Right kidney (tissue), 1 donor: ENCODE measurements around the gene NXN.
A peak's percentile ranks its signal among the peaks of the same experiment; 100 is the strongest.
"Not testable (repeated sequence)": the region's sequence is repeated elsewhere in the genome, so short reads cannot be mapped to it uniquely, and the experiment has no call there.

ENCODE experiments used
- DNase-seq: peaks from one replicate; pipeline ENCODE4 v3.0.0-alpha.2; 2016

NXN gene

DNA sequence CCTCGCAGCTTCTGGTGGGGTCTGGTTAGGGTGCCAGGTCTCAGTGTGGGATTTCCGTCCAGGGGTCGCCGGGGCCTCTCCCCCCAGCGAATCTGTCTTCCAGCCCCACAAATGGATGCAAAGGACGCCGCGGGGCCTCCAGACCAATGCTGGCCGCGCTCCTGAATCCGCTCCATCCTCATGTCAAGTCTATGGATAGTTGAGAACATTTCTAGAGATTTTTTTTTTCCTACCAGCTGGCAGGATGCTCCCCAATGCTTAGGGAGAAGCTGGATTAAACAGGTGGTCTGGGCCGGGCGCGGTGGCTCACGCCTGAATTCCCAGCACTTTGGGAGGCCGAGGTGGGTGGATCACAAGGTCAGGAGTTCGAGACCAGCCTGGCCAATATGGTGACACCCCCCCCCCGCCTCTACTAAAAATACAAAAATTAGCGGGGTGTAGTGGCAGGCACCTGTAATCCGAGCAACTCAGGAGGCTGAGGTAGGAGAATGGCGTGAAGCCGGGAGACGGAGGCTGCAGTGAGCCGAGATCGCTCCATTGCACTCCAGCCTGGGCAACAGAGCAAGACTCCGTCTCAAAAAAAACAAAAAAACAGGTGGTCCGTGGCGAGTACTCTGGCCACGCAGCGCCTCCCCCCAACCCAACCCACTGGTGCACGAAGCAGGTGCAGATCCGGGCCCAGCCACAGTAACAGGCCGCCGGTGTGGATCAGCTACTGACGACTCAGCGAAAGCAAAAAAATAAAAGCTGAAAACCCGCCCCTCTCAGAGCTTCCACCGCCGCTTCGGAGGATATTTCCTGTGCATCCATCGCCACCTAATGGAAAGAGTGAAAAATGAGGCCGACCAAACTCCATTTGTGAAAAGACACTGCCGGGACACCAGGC lies 1.1 kb upstream of the NXN start:
- DNase-seq: peak; percentile 78

DNA sequence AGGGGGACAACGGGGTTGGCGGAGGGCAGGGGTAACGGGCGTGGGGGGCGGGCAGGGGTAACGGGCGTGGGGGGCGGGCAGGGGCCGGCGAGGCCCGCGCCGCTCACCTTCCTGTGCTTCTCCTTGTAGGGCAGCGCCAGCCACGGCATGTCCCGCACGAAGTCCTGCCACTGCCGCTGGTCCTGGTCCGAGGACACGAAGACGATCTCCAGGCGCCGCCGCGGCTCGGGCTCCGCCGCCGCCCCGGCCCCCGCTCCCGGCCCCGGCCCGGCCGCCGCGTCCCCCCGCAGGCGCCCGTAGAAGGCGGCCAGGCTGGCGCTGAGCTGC lies 401 bp downstream of the NXN start:
- no peak for DNase-seq

DNA sequence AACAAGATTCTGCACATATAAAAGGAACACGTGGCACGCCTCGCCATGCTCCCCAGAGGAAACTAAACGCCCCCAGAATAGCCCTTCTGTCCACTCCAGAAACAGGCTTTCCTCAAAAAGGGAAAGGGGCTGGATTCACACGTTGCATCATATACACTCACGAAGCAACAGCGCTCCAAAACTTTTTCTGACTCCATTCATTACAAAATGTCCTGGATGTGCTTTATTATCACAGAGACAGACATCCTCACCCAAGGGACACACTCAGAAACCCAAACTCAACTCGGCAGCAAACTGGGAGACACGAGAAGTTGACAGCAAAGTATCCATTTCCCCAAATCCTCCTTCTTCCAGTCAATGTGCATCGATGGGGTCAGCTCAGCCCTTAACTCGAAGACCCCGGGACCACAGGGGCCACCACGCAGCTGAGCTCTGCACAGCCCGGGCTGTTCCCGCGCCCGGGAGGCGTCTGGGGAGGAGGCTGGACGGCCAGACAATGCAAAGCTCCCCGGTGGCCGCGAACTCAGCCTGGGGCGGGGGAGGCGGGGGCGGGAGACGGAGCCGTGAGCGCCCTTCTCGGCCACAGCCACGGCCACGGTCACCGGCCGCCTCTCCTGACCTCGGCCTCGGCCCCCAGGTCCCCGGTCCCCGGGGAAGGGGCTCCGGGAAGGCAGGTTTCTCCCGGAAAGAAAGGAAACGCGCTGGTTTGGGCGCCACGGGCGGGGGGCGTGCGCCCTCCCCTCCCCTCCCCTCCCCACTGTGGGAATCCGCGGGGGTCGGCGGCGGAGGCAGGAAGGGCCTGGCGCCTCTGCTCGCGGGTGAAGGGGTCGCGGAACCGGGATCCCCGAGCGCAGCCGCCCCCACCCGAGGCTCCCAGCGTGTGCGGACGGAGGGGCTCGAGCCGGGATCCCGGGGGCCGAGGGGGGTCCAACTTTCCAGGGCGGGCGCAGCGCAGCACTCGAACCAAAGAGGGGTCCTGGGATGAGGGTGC lies 1.2 kb downstream of the NXN start:
- DNase-seq: peak; percentile 74

DNA sequence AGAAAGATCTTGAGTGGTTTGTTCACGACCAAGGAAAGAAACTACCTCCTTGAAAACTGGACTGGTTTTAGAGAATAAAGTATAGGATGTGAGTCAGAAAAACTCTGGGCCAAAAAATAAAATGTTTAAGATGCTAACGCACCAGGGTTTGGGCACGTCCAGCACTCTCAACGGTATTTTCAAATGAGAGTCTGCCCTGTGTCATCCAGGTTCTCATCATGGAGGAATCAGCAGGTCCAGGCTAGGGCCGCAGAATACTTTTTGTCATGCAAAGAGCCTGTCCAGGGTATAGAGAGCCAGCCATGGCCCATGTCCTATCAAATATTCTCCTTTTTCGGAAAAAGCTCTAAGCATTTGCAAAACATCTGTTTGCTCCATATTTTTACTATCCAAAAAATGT lies 2.4 kb downstream of the NXN start:
- no peak for DNase-seq

DNA sequence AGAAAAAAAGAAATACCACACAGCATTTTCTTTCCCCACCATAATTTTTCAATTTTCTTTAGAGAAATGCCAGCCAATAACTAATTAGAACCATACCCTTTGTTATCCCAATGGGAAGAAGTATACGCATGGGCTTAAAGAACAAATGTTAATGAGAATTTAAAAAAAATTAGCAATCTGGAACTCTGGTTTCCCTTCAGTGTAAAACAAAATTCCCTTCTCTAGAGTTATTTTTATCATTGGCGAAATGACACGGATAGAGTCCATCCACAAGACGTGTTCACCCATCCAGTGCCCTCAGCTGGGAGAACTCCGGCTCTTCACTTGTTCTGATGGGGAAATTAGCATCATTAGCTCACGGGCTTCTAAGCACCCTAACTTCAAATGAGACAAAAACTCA lies 3.3 kb downstream of the NXN start:
- DNase-seq: no peak

DNA sequence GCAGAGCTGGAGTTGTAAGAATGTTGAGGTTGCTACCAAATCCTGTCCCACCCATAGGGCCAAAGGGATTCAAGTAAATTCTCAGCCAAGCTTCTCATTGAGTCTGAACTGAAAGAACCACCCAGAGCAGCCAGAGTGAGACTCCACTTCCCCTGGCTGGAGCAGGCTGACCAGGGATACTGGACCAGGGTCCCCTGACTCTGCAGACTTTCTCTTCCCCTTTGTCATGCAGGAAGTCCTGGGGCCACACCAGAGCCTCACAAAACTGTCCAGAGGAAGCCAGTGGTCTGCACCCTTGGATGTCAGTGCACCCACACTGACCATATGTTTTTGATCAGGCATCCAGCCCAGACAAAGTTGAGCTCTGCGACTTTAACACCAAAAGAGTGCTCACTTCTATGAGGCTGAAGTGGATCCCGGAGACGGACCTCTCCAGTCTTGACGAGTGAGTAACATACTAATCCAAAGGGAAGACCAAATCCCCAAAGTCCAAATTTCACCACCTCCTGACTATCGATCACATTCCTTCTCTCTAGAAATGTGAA lies 4.1 kb downstream of the NXN start:
- no peak for DNase-seq

DNA sequence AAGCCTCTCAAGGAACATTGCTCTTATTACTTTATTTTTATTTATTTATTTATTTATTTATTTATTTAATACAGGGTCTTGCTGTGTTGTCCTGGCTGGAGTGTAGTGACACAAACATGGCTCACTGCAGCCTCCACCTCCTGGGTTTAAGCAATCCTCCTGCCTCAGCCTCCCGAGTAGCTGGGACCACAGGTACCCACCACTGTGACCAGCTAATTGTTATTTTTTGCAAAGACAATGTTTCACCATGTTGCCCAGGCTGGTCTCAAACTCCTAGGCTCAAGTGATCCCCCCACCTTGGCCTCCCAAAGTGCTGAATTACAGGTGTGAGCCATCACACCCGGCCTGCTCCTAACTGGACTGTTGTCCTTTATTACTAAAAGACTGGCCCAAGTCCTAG lies 4.8 kb downstream of the NXN start:
- not testable (repeated sequence) for DNase-seq

DNA sequence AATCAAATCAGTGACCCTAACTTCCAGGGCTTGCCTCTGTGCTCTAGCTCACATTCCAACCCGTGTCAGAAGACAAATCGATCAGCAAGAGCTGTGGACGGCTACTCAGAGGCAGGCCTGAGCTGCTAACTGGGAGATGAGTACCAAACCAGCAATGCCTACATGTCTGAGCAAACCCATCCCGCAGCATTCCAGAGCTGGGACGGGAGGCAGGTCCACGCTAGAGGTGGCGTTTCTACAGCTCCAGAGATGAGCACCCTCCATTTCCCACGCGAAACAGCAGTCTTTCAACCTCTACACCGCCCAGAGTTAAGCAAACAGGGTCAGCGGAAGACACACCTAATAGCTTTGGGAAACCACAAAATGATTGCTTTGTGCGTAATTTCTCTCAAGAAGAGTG lies 6.5 kb downstream of the NXN start:
- DNase-seq: no peak

DNA sequence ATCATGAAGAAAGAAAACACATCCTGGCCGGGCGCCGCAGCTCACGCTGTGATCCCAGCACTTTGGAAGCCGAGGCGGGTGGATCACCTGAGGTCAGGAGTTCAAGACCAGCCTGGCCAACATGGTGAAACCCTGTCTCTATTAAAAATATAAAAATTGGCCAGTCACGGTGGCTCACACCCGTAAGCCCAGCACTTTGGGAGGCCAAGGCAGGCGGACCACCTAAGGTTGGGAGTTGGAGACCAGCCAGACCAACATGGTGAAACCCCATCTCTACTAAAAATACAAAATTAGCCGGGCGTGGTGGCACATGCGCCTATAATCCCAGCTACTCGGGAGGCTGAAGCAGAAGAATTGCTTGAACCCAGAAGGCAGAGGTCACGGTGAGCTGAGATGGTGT lies 7.7 kb downstream of the NXN start:
- DNase-seq: not testable (repeated sequence)

DNA sequence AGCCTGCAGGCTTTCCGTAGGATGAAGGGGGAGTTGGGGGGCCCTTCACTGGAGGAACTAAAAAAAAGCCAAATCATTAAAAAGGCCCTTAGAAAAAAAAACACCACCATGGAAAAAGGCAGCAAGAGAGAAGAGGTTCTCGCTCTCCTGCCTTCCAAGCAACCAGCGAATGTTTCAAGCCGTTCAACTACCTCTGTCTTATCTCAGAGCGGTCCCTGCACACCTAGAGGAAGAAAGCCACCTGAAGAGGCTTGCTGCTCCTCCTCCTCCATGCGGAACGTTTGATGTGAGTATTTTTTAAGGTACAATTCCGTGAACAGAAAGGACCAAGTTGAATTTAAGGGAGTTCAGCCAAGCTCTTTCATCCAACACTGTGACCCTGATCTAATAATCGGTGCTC lies 9.2 kb downstream of the NXN start:
- no peak for DNase-seq

DNA sequence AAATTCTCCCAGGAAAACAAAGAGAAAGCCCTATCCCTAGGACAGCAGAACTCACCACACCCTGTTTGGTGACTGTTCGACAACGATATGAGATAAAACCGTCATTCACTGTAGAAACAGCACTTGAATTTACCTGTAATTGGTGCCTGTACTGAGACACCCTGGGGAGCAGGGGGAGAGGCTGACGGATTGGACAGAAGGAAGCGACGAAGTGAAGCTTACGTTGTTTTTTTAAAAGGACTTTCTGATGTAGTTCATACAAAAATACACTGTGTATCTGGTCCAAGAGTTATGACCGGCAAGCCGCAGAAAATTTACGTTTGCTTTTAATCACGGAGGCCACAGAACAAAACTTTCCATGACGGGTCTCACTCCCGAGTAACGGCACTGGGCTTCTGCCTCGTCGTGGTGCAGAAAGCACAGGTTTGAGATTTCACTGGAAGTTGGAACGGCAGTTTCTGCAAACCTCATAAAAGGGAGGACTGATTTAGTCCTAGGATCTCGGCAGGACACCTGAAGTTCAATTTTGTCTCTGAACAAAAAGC lies 9.7 kb downstream of the NXN start:
- DNase-seq: peak; percentile 46

DNA sequence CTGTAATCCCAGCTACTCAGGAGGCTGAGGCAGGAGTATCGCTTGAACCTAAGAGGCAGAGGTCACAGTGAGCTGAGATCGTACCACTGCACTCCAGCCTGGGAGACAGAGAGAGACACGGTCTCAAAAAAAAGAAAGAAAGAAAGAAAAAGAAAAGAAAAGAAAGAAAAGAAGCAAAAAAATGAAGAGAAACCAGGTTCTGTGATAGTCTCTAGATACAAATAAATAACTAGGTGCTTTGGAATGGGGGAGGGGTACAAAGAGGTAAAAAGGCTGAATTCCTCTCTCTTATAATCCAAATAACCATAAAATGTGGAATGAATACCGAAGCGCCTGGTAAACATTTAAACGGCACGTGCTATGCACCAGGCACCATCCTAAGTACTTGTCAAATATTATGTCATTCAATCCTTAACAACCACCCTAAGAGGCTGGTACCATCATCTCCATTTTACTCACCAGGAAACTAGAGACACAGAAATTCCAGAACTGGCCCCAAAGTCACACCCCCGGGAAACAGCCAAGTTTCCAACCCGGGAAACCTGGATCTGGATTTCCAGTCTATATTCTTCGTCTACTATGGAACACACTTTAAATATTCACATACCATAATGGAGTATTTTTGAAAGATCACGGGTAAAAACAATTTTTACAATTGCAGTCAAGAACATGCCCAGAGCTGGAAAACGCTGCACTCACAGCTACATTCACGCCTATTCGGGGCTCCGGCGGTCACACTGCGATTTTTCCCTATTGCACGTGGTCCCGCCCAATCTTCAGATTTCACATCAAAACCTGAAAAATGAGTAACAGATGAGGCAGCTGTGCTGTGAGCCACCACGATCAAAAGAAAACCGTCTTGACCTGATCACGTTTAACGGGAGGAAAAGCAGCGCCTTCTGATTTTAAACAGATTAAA lies 10.5 kb downstream of the NXN start:
- no peak for DNase-seq

DNA sequence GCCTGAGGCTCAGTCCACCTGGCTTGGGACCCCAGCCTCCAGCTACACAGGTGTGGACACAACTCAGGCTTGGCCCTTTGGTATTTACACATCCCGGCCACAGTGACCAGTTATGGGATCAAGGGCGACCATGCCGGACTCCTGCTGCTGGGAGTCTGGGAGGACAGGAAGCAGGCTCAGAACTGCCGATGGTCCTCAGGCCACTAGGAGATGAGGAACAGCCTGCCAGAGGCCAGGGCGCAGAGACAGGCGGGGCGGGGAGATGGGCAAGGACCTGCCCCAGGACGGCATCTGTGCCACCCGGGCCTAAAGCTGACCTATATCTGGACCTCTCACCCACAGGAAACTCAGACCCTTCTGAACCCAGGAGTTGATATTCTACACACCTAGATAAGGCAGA lies 12.5 kb downstream of the NXN start:
- DNase-seq: no peak

DNA sequence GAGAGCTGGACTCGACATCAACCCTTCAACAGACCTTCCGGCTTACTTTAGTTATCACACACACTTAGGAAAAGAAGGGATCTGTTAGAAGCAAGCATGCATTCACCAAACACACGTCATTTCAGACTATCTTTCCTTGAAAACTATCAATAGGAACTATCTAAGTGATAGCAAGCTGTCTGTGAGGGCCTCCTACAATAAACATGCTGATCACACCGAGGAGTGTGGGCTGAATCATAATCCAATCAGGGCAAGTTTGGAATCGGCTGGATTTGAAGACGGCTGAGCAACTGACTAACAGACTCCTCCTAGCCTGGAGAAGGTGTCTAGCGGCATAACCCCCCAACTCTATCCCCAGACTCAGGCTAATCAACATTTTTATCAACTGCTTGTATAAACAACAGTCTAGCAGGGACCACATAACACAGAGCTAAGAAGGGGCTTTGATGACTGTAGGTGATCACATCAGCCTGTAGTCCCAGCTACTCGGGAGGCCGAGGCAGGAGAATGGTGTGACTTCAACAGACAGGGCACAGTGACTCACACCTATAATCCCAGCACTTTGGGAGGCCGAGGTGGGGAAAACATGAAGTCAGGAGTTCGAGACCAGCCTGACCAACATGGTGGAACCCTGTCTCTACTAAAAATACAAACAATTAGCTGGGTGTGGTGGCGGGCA lies 14.1 kb downstream of the NXN start:
- DNase-seq: no peak

DNA sequence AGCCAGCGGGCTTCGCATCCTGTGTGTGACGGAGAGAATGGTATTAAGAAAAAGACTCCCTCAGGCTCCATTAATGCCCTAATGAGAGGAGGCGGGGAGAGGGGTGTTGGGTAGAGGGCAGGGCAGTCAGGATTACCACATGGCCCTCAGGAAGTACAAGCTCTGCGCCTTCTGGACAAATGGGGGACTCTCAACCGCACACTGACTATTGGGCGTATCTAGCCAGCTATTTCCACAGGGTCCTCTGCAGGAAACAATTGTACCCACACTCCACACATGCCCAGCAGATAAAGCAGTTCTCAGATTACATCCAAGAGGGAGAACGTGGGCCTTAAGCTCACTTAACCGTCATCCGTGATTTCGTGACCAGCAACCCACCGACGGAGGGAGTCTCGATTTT lies 14.7 kb downstream of the NXN start:
- no peak for DNase-seq

DNA sequence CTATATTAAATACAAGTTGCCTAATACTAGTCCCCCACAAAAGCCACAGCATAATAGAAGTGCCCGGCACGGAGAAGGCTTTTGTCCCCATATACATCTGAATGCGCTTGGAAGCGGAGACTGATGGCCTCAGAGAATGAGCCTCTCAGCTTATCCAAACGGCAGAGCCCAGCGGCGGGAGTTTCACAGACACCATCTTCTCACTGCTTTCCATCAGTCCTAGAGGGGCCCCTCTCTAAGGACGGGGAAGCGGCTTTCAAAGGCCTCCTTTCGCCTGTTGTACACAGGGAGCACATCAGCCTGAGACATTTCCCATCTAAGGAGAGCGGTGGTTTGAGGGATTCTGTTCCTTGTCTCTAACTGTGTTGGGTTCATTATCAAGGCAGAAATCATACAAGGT lies 16.9 kb downstream of the NXN start:
- no peak for DNase-seq

DNA sequence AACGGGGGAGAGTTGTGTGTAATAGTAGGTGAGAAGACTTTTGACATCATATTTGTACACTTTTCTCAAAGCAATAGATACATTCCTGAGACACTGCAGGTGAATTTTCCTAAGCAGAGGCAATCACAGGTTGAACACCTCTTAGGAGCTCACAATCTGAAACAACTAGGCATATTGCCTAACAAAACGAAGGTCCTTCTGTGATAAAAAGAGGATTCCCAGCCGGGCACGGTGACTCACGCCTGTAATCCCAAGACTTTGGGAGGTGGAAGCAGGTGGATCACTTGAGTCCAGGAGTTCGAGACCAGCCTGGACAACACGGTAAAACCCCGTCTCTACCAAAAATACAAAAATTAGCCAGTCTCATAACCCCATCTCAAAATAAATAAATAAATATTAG lies 17.4 kb downstream of the NXN start:
- DNase-seq: no peak

DNA sequence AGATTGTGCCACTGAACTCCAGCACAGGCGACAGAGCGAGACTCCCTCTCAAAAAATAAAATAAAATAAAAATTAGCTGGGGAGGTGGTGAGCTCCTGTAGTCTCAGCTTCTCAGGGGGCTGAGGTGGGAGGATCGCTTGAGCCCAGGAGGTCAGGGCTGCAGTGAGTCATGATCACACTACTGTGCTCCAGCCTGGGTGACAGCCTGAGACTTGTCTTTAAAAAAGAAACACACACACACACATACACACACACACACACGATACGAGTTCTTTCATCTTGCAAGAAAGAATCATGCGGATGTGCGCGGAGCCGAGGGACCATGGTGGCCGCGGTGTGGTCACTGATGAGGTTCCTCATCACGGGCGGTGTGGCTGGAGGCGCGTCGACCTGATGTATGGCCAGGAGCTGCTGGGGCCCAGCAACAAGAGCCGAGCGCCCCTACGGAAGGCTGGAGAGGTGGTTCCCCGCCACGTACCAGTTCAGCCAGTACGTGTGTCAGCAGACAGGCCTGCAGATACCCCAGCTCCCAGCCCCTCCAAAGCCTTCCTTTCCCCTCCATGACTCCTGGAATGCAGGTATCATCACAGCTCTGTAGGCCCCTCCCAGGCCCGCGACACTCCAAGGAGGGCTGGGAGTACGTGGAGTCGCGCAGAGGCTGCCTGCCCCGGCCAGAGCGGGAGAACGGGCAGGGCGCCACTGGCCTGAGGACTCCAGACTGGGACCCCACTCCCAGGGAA lies 20.7 kb downstream of the NXN start:
- no peak for DNase-seq

DNA sequence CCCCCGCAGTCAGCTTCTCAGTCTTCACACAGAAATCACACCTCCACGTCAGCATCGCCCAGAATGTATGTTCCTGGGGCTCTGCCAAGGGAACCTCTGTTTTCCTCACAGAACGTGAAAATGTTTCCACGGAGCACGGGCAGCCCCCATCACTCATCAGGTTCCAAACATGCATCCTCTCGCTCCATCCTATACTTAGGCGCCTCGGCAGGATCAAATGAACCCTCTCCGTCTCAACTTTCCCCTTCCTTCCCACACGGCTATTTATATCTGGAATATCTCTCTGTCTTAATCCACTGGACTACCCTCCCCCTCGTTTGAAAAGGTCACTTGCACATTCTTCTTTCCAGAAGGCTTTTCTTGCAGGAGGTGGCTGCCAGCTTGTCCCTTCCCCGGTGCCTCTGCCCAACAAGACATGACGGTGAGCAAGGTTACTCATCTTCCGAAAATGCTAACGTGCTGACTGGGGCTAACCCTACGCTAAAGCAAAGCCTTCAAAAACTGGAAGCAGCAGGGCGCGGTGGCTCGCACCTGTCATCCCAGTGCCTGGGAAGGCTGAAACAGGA lies 21.6 kb downstream of the NXN start:
- no peak for DNase-seq

DNA sequence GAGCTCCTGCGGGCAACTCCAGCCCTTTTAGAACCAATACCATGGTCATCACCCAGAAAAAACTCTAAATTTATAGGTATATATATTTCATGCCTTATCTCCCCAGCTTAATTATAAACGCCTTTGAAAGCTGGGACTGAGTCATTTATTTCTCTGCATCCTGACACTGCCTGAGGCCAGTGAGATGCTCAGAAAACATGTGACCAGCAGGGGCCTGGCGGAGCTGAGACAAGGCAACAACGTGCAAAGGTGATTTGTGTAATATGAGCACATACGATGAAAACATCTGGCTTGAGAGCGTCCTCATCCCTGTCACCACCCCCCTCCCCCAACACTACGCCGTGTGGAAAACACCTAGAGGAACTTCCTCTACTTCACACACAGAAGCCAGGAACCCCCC lies 22.7 kb downstream of the NXN start:
- no peak for DNase-seq
